ENCODE data around the gene RHOC. TPM values are rescaled to one million over a fixed set of nuclear protein-coding genes. Genes with fewer than 3 reads are reported as not detected.

RHOC gene
- total and polyA plus RNA-seq, 4 experiments from 2014 or later: 6.1 to 26.4 (median 12.4) TPM

DNA sequence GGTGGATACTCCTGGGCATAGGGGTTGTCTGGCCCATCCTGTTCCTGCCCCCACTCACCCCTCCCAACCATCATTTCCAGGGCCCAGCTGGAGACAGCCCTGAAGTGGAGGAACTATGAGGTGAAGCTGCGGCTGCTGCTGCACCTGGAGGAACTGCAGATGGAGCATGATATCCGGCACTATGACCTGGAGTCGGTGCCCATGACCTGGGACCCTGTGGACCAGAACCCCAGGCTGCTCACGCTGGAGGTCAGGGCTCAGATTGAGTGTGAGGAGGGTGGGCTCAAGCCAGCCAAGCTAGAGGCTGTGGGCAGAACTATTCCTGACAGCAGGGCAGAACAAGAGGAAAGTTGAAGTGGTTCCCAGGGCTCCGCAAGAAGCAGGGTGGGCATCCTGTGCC is 14.2 kb downstream of the RHOC start:
- no peaks in the 10 kb centered on the region for H3K27me3 ChIP-seq (ENCODE audit: insufficient read depth, low read length)
- no peaks in the 10 kb centered on the region for H3K9me3 ChIP-seq (ENCODE audit: control insufficient read depth in 1 of 2, low read length in 2 of 2)
- H3K4me1 ChIP-seq (ENCODE audit: insufficient read depth, low read length): peaks cover 3% of the 10 kb centered on the region
- H3K4me3 ChIP-seq (ENCODE audit: low read length in 2 of 2): no peak overlapping the region
- no peaks in the 10 kb centered on the region for H3K27me3 Mint-ChIP-seq
- POLR2A ChIA-PET (ENCODE audit: partially characterized antibody): no interaction called here
- H3K36me3 ChIP-seq (ENCODE audit: insufficient read depth, low read length): peaks cover 65% of the 10 kb centered on the region
- H3K27ac Mint-ChIP-seq: peak overlapping the region in 1 of 7 donors; percentile 76
- DNase-seq: no peak
- no peak overlapping the region for H3K4me3 Mint-ChIP-seq
- CTCF ChIA-PET (ENCODE audit: partially characterized antibody): interaction anchor here (1.3 kb wide), 1 partner anchor 23 kb away, joined by 5 read pairs; the partner anchor contains the start of gene PPM1J
- intact Hi-C loops (cut with micrococcal nuclease): no loop called here
- H3K9me3 Mint-ChIP-seq: no peaks in the 10 kb centered on the region
- H3K36me3 Mint-ChIP-seq: peaks cover 37 to 72% of the 10 kb centered on the region in 2 donors
- peaks cover 0 to 8% (median 1%) of the 10 kb centered on the region in 4 donors for H3K4me1 Mint-ChIP-seq
- no peak overlapping the region for H3K27ac ChIP-seq (ENCODE audit: low read depth, low read length)

DNA sequence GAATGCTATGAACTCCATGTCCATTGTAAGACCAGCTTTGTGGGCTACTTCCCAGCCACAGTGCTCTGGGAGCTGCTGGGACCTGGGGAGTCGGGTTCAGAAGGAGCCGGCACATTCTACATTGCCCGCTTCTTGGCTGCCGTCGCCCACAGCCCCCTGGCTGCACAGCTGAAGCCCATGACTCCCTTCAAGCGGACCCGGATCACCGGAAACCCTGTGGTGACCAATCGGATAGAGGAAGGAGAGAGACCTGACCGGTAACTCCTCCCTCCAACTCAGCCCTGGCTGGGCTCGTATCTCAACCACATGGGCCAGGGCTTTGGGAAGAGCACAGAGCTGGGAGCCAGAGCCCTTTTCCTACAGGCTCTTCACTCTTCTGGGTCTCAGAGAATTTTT is 17.1 kb downstream of the RHOC start:
- no peak for DNase-seq
- Mint-ChIP-seq H3K9me3 (no peaks in the 10 kb centered on the region), H3K4me3 (no peak overlapping the region), H3K36me3 (peaks cover 37 to 51% of the 10 kb centered on the region in 2 donors), H3K27me3 (no peaks in the 10 kb centered on the region), H3K27ac (no peak overlapping the region), H3K4me1 (peaks cover 7 to 17% (median 10%) of the 10 kb centered on the region in 4 donors)
- H3K4me1 ChIP-seq (ENCODE audit: insufficient read depth, low read length): no peaks in the 10 kb centered on the region
- CTCF ChIA-PET (ENCODE audit: partially characterized antibody): no interaction called here
- H3K27me3 ChIP-seq (ENCODE audit: insufficient read depth, low read length): no peaks in the 10 kb centered on the region
- POLR2A ChIA-PET (ENCODE audit: partially characterized antibody): interaction anchor here (0.5 to 1.2 kb wide), 2 partner anchors 15 to 1854 kb away, joined by 3 to 4 read pairs; partner anchors contain the start of gene MOV10
- no peak overlapping the region for H3K27ac ChIP-seq (ENCODE audit: low read depth, low read length)
- intact Hi-C loops (cut with micrococcal nuclease): no loop called here
- H3K9me3 ChIP-seq (ENCODE audit: control insufficient read depth in 1 of 2, low read length in 2 of 2): no peaks in the 10 kb centered on the region
- peaks cover 50% of the 10 kb centered on the region for H3K36me3 ChIP-seq (ENCODE audit: insufficient read depth, low read length)
- no peak overlapping the region for H3K4me3 ChIP-seq (ENCODE audit: low read length in 2 of 2)

DNA sequence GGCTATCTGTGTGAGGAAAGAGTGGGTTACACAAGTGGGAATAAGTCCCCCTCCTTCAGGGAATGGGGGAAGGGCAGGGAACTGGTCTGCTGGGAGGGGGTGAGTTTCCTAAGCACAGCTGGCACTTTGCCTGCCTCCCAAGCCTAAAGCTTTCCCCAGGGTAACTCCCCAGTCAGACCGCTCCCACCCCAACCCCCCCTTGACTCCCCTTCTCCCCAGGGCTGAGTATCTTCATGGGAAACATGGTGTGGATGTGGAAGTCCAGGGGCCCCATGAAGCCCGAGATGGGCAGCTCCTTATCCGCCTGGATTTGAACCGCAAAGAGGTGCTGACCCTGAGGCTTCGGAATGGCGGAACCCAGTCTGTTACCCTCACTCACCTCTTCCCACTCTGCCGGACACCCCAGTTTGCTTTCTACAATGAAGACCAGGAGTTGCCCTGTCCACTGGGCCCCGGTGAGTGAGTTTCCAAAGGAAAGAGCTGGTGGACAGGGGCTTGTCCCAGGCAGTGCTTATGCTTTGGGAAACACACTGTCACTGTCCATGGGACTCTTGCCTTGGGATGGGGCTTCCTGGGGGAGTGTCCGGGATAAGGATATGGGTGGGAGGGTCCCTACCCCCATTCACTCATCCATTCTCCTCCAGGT is 17.6 kb downstream of the RHOC start:
- Histone ChIP-seq H3K27me3 (ENCODE audit: insufficient read depth, low read length) (no peaks in the 10 kb centered on the region), H3K4me1 (ENCODE audit: insufficient read depth, low read length) (no peaks in the 10 kb centered on the region), H3K36me3 (ENCODE audit: insufficient read depth, low read length) (peaks cover 45% of the 10 kb centered on the region), H3K27ac (ENCODE audit: low read depth, low read length) (no peak overlapping the region), H3K9me3 (ENCODE audit: control insufficient read depth in 1 of 2, low read length in 2 of 2) (no peaks in the 10 kb centered on the region), H3K4me3 (ENCODE audit: low read length in 2 of 2) (no peak overlapping the region)
- Mint-ChIP-seq H3K9me3 (no peaks in the 10 kb centered on the region), H3K4me3 (no peak overlapping the region), H3K27me3 (no peaks in the 10 kb centered on the region), H3K27ac (peak overlapping the region in 1 of 7 donors; percentile 16), H3K36me3 (peaks cover 37 to 47% of the 10 kb centered on the region in 2 donors), H3K4me1 (peaks cover 7 to 17% (median 10%) of the 10 kb centered on the region in 4 donors)
- POLR2A ChIA-PET (ENCODE audit: partially characterized antibody): interaction anchor here (1.2 kb wide), 1 partner anchor 14 kb away, joined by 3 read pairs; the partner anchor contains the start of gene MOV10
- intact Hi-C loops (cut with micrococcal nuclease): no loop called here
- DNase-seq: no peak
- CTCF ChIA-PET (ENCODE audit: partially characterized antibody): no interaction called here

DNA sequence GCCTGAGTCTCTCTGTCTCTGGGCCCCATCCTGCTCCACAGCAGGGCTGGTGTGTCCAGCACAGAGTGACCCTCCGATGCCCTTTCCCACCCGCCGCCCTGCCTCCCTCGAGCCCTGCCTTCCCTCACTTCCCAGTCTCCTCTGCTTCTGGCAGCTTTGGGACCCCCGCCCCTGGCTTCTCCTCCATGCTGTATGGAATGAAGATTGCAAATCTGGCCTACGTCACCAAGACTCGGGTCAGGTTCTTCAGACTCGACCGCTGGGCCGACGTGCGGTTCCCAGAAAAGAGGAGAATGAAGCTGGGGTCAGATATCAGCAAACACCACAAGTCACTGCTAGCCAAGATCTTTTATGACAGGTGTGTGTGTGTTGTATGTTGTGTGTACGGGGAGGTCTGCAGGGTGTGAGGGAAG is 18.1 kb downstream of the RHOC start:
- H3K4me3 Mint-ChIP-seq: no peak overlapping the region
- peaks cover 40% of the 10 kb centered on the region for H3K36me3 ChIP-seq (ENCODE audit: insufficient read depth, low read length)
- H3K9me3 ChIP-seq (ENCODE audit: control insufficient read depth in 1 of 2, low read length in 2 of 2): no peaks in the 10 kb centered on the region
- H3K4me3 ChIP-seq (ENCODE audit: low read length in 2 of 2): no peak overlapping the region
- no peak for DNase-seq
- peaks cover 37 to 47% of the 10 kb centered on the region in 2 donors for H3K36me3 Mint-ChIP-seq
- peaks cover 7 to 17% (median 10%) of the 10 kb centered on the region in 4 donors for H3K4me1 Mint-ChIP-seq
- no peaks in the 10 kb centered on the region for H3K27me3 Mint-ChIP-seq
- intact Hi-C loops (cut with micrococcal nuclease): no loop called here
- no peak overlapping the region for H3K27ac ChIP-seq (ENCODE audit: low read depth, low read length)
- CTCF ChIA-PET (ENCODE audit: partially characterized antibody): no interaction called here
- POLR2A ChIA-PET (ENCODE audit: partially characterized antibody): no interaction called here
- no peaks in the 10 kb centered on the region for H3K9me3 Mint-ChIP-seq
- no peaks in the 10 kb centered on the region for H3K4me1 ChIP-seq (ENCODE audit: insufficient read depth, low read length)
- H3K27ac Mint-ChIP-seq: peak overlapping the region in 2 of 7 donors; percentile 16 to 37
- H3K27me3 ChIP-seq (ENCODE audit: insufficient read depth, low read length): no peaks in the 10 kb centered on the region

DNA sequence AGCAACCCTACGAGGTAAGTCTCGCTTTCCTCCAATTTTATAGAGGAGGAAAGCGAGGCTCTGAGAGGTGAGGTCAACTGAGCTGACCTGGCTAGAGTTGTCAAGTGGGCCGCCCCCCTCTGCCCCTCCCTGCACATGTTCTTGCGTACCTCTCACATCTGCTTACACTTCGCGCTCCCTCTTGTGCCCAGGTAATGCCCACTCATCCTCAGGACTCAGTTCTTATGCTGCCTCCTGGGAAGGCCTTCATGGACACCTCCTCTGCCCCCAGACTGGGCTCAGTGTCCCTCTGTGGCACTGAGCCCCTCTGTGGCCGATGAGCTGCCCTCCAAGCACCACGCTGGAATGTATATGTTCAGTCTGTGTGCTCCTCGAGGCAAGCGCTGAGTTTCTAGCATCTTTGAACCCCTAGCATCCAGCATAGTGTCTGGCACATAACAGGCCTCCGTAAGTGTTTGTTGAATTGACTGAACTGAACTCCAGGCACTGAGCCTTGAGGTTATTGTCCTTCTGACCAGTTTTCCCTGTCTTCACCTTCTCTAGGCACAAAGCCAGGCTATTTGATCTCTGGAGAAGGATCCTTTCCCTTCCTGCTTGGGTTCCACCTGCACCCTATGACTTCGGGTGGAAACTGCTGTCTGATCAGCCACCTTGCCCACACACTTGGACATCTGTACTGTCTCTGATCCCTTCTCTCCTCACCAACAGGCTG is 19.0 kb downstream of the RHOC start:
- Mint-ChIP-seq H3K36me3 (peaks cover 34 to 42% of the 10 kb centered on the region in 2 donors), H3K27ac (peak overlapping the region in 5 of 7 donors; percentile 14 to 83 (median 26)), H3K9me3 (no peaks in the 10 kb centered on the region), H3K27me3 (no peaks in the 10 kb centered on the region), H3K4me3 (no peak overlapping the region), H3K4me1 (peaks cover 7 to 17% (median 10%) of the 10 kb centered on the region in 4 donors)
- no peaks in the 10 kb centered on the region for H3K27me3 ChIP-seq (ENCODE audit: insufficient read depth, low read length)
- intact Hi-C loops (cut with micrococcal nuclease): no loop called here
- CTCF ChIA-PET (ENCODE audit: partially characterized antibody): no interaction called here
- POLR2A ChIA-PET (ENCODE audit: partially characterized antibody): no interaction called here
- no peak for DNase-seq
- no peak overlapping the region for H3K27ac ChIP-seq (ENCODE audit: low read depth, low read length)
- H3K4me1 ChIP-seq (ENCODE audit: insufficient read depth, low read length): no peaks in the 10 kb centered on the region
- H3K36me3 ChIP-seq (ENCODE audit: insufficient read depth, low read length): peaks cover 35% of the 10 kb centered on the region
- no peak overlapping the region for H3K4me3 ChIP-seq (ENCODE audit: low read length in 2 of 2)
- no peaks in the 10 kb centered on the region for H3K9me3 ChIP-seq (ENCODE audit: control insufficient read depth in 1 of 2, low read length in 2 of 2)

DNA sequence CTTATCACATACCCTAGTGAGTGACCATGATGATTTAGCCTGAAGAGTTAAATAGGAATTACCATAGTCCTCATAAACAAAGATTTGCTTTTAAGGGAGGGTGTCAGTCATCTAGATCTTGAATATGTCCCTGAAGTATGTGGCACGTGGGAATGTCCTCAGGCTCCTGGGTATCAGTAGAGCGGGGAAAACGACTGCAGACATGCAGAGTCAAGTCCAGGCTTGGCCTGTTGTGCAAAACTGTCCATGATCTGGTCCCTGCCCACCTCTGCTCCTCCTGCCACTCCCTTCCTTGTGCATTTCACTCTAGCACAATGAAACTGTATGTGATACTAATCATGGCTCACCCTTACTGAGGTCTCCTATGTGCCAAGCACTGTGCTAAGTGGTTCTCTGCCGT is 19.6 kb downstream of the RHOC start:
- Mint-ChIP-seq H3K27ac (peak overlapping the region in 1 of 7 donors; percentile 71), H3K27me3 (no peaks in the 10 kb centered on the region), H3K36me3 (peaks cover 31 to 41% of the 10 kb centered on the region in 2 donors), H3K9me3 (no peaks in the 10 kb centered on the region), H3K4me3 (no peak overlapping the region), H3K4me1 (peaks cover 7 to 17% (median 13%) of the 10 kb centered on the region in 4 donors)
- ChIA-PET POLR2A (ENCODE audit: partially characterized antibody) (no interaction called here), CTCF (ENCODE audit: partially characterized antibody) (no interaction called here)
- no peaks in the 10 kb centered on the region for H3K27me3 ChIP-seq (ENCODE audit: insufficient read depth, low read length)
- intact Hi-C loops (cut with micrococcal nuclease): no loop called here
- H3K9me3 ChIP-seq (ENCODE audit: control insufficient read depth in 1 of 2, low read length in 2 of 2): no peaks in the 10 kb centered on the region
- peaks cover 29% of the 10 kb centered on the region for H3K36me3 ChIP-seq (ENCODE audit: insufficient read depth, low read length)
- H3K4me1 ChIP-seq (ENCODE audit: insufficient read depth, low read length): no peaks in the 10 kb centered on the region
- no peak for DNase-seq
- H3K27ac ChIP-seq (ENCODE audit: low read depth, low read length): no peak overlapping the region
- no peak overlapping the region for H3K4me3 ChIP-seq (ENCODE audit: low read length in 2 of 2)

DNA sequence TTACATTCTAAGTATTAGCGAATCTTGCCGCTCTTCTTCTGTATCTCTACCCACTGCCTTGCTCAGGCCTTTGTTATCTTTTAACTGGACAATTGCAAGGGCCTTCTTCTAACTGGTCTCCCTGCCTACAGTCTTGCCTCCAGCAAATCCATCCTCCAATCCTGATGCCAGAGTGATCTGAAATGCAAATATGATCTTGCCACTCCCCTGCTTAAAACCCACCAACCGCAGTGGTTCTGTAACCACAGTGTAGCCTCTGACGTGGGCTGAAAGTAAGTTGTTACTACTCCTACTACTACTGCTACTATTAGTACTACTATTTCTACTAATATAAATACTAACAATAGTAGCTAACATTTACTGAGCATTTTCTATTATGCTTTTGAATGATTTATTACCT is 20.1 kb downstream of the RHOC start:
- peaks cover 7 to 17% (median 14%) of the 10 kb centered on the region in 4 donors for H3K4me1 Mint-ChIP-seq
- Histone ChIP-seq H3K4me3 (ENCODE audit: low read length in 2 of 2) (no peak overlapping the region), H3K9me3 (ENCODE audit: control insufficient read depth in 1 of 2, low read length in 2 of 2) (no peaks in the 10 kb centered on the region), H3K4me1 (ENCODE audit: insufficient read depth, low read length) (no peaks in the 10 kb centered on the region), H3K36me3 (ENCODE audit: insufficient read depth, low read length) (peaks cover 24% of the 10 kb centered on the region), H3K27me3 (ENCODE audit: insufficient read depth, low read length) (no peaks in the 10 kb centered on the region), H3K27ac (ENCODE audit: low read depth, low read length) (no peak overlapping the region)
- intact Hi-C loops (cut with micrococcal nuclease): no loop called here
- peaks cover 27 to 36% of the 10 kb centered on the region in 2 donors for H3K36me3 Mint-ChIP-seq
- ChIA-PET CTCF (ENCODE audit: partially characterized antibody) (no interaction called here), POLR2A (ENCODE audit: partially characterized antibody) (interaction anchor here (1.5 kb wide), 1 partner anchor 69 kb away, joined by 3 read pairs; no protein-coding TSS in a partner anchor)
- H3K27me3 Mint-ChIP-seq: no peaks in the 10 kb centered on the region
- no peak for DNase-seq
- peak overlapping the region in 3 of 7 donors; percentile 1 to 58 (median 24) for H3K27ac Mint-ChIP-seq
- no peaks in the 10 kb centered on the region for H3K9me3 Mint-ChIP-seq
- no peak overlapping the region for H3K4me3 Mint-ChIP-seq

Measured in CD4-positive, alpha-beta memory T cell (primary cell).